ENCODE measurements around the gene ARHGEF2. TPM values are rescaled to one million over a fixed set of nuclear protein-coding genes. Genes with fewer than 3 reads are reported as not detected.

Gene ARHGEF2
- total RNA-seq, 1 experiment from 2014 or later, result 85.0 TPM

GRCh38 chr1:155966135-155966534, 12.2 kb downstream of the ARHGEF2 start:
- BruUV-seq (replicated peaks), result no TSS peak
- Histone ChIP-seq H3K27me3 (ENCODE audit: insufficient read depth, low read depth) (no peaks in the 10 kb centered on the region), H3K36me3 (ENCODE audit: low read depth) (peaks cover 56% of the 10 kb centered on the region), H3K4me1 (replicated peaks; ENCODE audit: insufficient read depth) (peaks cover 23% of the 10 kb centered on the region), H3K4me2 (no peak overlapping the region), H3K27ac (no peak overlapping the region), H3K4me3 (no peak overlapping the region), H3F3A (ENCODE audit: insufficient read depth, low read depth) (peaks cover 82% of the 10 kb centered on the region), H3K79me2 (ENCODE audit: low read depth) (peaks cover 49% of the 10 kb centered on the region), H3K9me2 (ENCODE audit: insufficient read depth) (no peaks in the 10 kb centered on the region), H2AFZ (no peak overlapping the region), H3K9me3 (ENCODE audit: insufficient read depth, low read depth) (no peaks in the 10 kb centered on the region), H4K20me1 (ENCODE audit: insufficient read depth) (peaks cover 54% of the 10 kb centered on the region)
- TF ChIP-seq CTCF (conservative IDR thresholded peaks at IDR 0.05) (no peak), EZH2 (IDR thresholded peaks at IDR 0.05; ENCODE audit: low read depth) (no peak)
- no peak for DNase-seq
- CTCF ChIA-PET, result no interaction called here
- POLR2A ChIA-PET (ENCODE audit: unreplicated experiment), result no interaction called here
- intact Hi-C loops (cut with micrococcal nuclease; ENCODE audit: unreplicated experiment), result no loop called here

- BruUV-seq (replicated peaks), result no TSS peak
- Histone ChIP-seq H3K79me2 (ENCODE audit: low read depth) (peaks cover 49% of the 10 kb centered on the region), H3K27ac (no peak overlapping the region), H3K27me3 (ENCODE audit: insufficient read depth, low read depth) (no peaks in the 10 kb centered on the region), H3K4me3 (no peak overlapping the region), H3K36me3 (ENCODE audit: low read depth) (peaks cover 62% of the 10 kb centered on the region), H3K4me1 (replicated peaks; ENCODE audit: insufficient read depth) (peaks cover 38% of the 10 kb centered on the region), H3K4me2 (no peak overlapping the region), H3K9me2 (ENCODE audit: insufficient read depth) (no peaks in the 10 kb centered on the region), H4K20me1 (ENCODE audit: insufficient read depth) (peaks cover 34% of the 10 kb centered on the region), H3K9me3 (ENCODE audit: insufficient read depth, low read depth) (no peaks in the 10 kb centered on the region), H2AFZ (no peak overlapping the region), H3F3A (ENCODE audit: insufficient read depth, low read depth) (peaks cover 84% of the 10 kb centered on the region)
- POLR2A ChIA-PET (ENCODE audit: unreplicated experiment), result no interaction called here
- intact Hi-C loops (cut with micrococcal nuclease; ENCODE audit: unreplicated experiment), result no loop called here
- CTCF ChIA-PET, result no interaction called here
- TF ChIP-seq CTCF (conservative IDR thresholded peaks at IDR 0.05) (no peak), EZH2 (IDR thresholded peaks at IDR 0.05; ENCODE audit: low read depth) (no peak)
- no peak for DNase-seq
Measured at GRCh38 chr1:155964193-155964592, 14.2 kb downstream of the ARHGEF2 start.

- no peaks in the 10 kb centered on the region for H3K9me3 ChIP-seq (ENCODE audit: insufficient read depth, low read depth)
- H3K4me2 ChIP-seq, result peak overlapping the region; percentile 49
- ChIA-PET POLR2A (ENCODE audit: unreplicated experiment) (interaction anchor here (0.7 to 1.8 kb wide), 4 partner anchors 12 to 31 kb away, joined by 4 to 25 read pairs (median 12); no protein-coding TSS in a partner anchor), CTCF (interaction anchor here (0.8 to 1.5 kb wide), 4 partner anchors 12 to 27 kb away, joined by 3 to 5 read pairs (median 4); no protein-coding TSS in a partner anchor)
- BruUV-seq (replicated peaks), result no TSS peak
- H2AFZ ChIP-seq, result no peak overlapping the region
- H3K27me3 ChIP-seq (ENCODE audit: insufficient read depth, low read depth), result no peaks in the 10 kb centered on the region
- peaks cover 19% of the 10 kb centered on the region for H4K20me1 ChIP-seq (ENCODE audit: insufficient read depth)
- H3K36me3 ChIP-seq (ENCODE audit: low read depth), result peaks cover 59% of the 10 kb centered on the region
- peaks cover 44% of the 10 kb centered on the region for H3K79me2 ChIP-seq (ENCODE audit: low read depth)
- no peak overlapping the region for H3K4me3 ChIP-seq
- DNase-seq, result peak; percentile 52 to 74
- TF ChIP-seq EZH2 (IDR thresholded peaks at IDR 0.05; ENCODE audit: low read depth) (no peak), CTCF (conservative IDR thresholded peaks at IDR 0.05) (no peak)
- H3F3A ChIP-seq (ENCODE audit: insufficient read depth, low read depth), result peaks cover 83% of the 10 kb centered on the region
- intact Hi-C loops (cut with micrococcal nuclease; ENCODE audit: unreplicated experiment), result loop anchor here (1.0 kb wide), 5 partner anchors 14 to 99 kb away; partner anchors contain the start of gene RAB25
- peaks cover 38% of the 10 kb centered on the region for H3K4me1 ChIP-seq (replicated peaks; ENCODE audit: insufficient read depth)
- H3K27ac ChIP-seq, result peak overlapping the region; percentile 81
- H3K9me2 ChIP-seq (ENCODE audit: insufficient read depth), result no peaks in the 10 kb centered on the region
Measured at GRCh38 chr1:155962599-155963211, 15.6 kb downstream of the ARHGEF2 start.

Measured in PC-9 (cell line).